Renal pelvis (tissue), 4 donors: ENCODE data around the gene PPP4R2. TPM values are rescaled to one million over a fixed set of nuclear protein-coding genes. Genes with fewer than 3 reads are reported as not detected.

ENCODE experiments used
- DNase-seq: peaks from one replicate; pipeline ENCODE4 v3.0.0-alpha.2; 2013
- polyA plus RNA-seq, 3 donors: library from polyadenylated mRNA; unstranded; fragments of 120-200 nt; gene quantifications; one replicate each; pipeline ENCODE4 v1.2.1, GENCODE V29; 2013; ENCODE audit not compliant: insufficient read length in 3 of 3

Gene PPP4R2
- polyA plus RNA-seq, 3 donors: 83.2 to 100 (median 85.9) TPM

DNA sequence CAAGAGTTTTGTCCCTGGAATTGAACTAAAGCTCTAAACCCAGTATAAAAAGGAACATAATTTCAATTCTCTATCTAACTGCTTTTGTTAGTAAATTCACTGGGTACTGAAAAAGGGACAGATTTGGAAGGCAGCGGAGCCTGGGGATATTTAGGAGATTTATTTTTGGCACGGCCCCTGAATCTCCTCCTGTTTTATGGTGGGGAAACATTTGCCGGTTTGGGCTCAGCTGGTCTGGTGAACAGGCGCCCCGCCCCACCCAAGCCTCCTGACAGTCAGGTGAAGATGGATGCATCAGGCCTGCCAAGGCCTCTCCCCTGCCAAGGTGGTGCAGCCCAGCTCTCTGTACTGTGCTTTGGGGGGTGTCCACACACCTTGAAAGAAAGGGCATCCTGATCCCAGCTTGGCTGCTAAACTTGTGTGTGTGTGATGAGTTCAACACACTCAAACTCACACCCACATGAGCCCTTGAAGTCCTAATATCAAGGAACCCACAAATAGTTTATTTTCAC lies 111.1 kb downstream of the PPP4R2 start:
- DNase-seq: no peak

DNA sequence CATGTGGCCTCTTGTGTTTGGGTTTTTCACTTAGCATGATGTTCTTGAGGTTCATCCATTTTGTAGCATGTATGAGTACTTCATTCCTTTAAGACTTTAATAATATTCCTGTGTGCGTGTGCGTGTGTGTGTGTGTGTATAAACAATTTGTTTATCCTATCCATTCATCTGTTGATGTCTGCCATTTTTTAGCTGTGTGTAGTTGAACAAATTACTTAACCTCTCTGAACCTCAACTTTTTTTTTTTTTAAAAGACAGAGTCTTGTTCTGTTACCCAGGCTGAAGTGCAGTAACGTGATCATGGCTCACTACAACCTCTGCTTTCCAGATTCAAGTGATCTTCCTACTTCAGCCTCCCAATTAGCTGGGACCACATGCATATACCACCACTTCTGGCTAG lies 112.1 kb downstream of the PPP4R2 start:
- no peak for DNase-seq

DNA sequence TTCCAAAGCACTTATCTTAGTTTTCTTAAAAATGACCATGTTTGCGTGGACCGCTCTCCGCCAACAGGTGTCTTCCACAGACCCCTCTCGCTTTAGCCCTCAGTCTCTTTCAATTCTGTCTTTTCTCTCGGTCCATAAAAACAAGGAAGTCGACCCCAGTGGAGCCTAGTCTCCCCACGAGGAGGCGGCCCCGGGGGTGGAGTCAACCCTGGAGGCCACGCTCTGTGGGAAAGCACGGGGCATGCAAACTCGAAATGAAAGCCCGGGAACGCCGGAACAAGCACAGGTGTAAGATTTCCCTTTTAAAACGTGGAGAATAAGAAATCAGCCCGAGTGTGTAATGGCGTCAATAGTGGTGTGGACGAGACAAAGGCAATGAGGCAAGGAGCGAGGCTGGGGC lies 113.9 kb downstream of the PPP4R2 start:
- DNase-seq: no peak

DNA sequence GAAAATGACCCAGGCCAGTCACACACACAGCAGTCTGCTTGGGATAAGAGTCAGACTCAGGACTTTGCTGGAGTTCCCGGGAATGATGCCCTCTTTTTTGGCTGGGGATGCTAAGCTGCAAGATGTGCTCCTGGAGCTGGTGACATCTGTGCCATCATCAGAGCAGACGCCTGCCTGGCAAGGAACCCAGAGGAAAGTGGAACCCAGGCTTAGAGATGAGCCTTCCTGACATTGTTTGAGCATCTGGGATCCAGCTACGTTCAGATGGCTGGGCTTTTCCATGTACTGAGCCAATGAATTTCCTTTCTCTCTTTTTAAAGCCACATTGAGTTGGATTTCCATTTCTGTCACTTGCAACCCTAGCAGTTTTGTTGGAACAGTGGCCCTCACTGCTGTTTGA lies 118.1 kb downstream of the PPP4R2 start:
- DNase-seq: no peak

DNA sequence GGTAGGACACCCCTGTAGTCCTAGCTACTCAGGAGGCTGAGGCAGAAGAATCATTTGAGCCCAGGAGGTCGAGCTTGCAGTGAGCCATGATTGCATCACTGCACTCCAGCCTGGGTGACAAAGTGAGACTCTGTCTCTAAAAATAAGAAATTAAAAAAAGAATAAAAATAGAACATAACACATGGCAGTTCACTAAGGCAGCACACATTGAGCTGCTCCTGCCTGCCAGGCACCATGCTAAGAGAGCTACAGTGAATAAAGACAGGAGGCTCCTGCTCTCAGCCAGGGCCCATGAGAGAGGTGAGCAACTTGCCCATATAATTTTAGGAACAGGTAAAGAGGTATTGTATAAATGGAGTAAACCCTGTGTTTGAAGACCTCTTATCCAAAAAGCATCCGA lies 119.2 kb downstream of the PPP4R2 start:
- no peak for DNase-seq

Other genes starting within 250 kb of the PPP4R2 start
- gene SHQ1, start 148.4 kb upstream of the PPP4R2 start, polyA plus RNA-seq: 10 to 100 TPM; 19.8 to 26.0 (median 22.5) TPM
- 10 to 100 TPM; 11.3 to 13.3 (median 12.9) TPM for gene GXYLT2, start 108.8 kb upstream of the PPP4R2 start, polyA plus RNA-seq
- gene EBLN2, start 64.8 kb downstream of the PPP4R2 start, polyA plus RNA-seq: 1 to 10 TPM; 2.5 to 8.1 (median 6.8) TPM